Muscle layer of duodenum (tissue), 2 donors: ENCODE measurements around the gene TFDP3.

Experiments
- H3K27ac ChIP-seq: one replicate; pipeline ENCODE4 v1.7.0; 2013; ENCODE audit warnings: mild to moderate bottlenecking, low read length
- H3K27me3 ChIP-seq: one replicate; pipeline ENCODE4 v1.7.0; 2013; ENCODE audit warnings: low read depth, mild to moderate bottlenecking, control low read depth, low read length
- H3K36me3 ChIP-seq, 2 donors: one replicate each; pipeline ENCODE4 v1.7.0; 2013; ENCODE audit warnings: low read length in 2 of 2, control low read depth in 1 of 2, mild to moderate bottlenecking in 1 of 2; ENCODE audit not compliant: insufficient read depth in 2 of 2, control insufficient read depth in 1 of 2
- H3K4me1 ChIP-seq, 2 donors: one replicate each; pipeline ENCODE4 v1.7.0; 2013; ENCODE audit warnings: low read length in 2 of 2, mild to moderate bottlenecking in 2 of 2, control low read depth in 1 of 2, moderate library complexity in 1 of 2; ENCODE audit not compliant: insufficient read depth in 2 of 2, control insufficient read depth in 1 of 2
- H3K4me3 ChIP-seq, 2 donors: one replicate each; pipeline ENCODE4 v1.7.0; 2013; ENCODE audit warnings: low read length in 2 of 2, low read depth in 1 of 2, mild to moderate bottlenecking in 1 of 2
- H3K9me3 ChIP-seq, 2 donors: one replicate each; pipeline ENCODE4 v1.7.0; 2013; ENCODE audit warnings: low read length in 2 of 2, control low read depth in 1 of 2, mild to moderate bottlenecking in 1 of 2; ENCODE audit not compliant: control insufficient read depth in 1 of 2
- donor health status: healthy.

The TFDP3 gene

DNA sequence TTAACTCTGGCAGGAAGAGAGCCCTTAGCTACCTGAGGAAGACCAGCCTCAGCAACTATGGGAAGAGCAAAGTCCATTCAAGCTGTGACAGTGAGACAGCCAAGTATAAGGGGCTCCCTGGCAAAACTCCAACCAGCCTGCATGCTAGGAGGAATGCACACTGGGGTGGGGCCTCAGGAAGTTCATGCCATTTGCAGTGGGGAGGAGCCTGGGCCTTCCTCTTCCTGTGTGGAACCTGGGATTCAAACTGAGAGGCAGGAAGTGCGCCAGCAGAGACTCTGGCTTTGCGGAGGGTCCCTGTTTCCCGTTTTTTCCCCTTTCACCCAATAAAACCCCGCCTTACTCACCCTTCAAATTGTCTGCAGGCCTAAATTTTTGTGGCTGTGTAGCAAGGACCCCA, 33.0 kb downstream of the TFDP3 start:
- Histone ChIP-seq H3K9me3 (no peaks in the 10 kb centered on the region), H3K4me3 (no peak overlapping the region), H3K27ac (no peak overlapping the region), H3K4me1 (no peaks in the 10 kb centered on the region), H3K27me3 (no peaks in the 10 kb centered on the region), H3K36me3 (no peaks in the 10 kb centered on the region)

DNA sequence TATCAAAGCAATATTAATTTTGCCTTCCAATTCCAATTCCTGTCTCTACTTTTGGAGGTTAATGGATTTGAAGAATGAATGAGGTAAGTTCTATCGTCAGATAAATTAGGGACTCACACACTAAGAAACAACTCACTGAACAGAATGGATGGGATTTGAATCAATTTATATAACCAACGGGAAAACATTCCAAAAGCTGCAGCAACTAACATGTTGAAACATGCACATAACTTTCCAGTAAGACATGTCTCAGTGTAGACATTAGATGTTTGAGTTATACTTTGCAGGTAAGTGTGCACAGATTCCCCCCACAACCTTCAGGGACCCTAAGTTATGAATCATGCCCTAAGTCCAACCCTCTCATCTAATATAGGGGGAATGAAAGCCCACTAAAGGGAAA, 34.3 kb downstream of the TFDP3 start:
- no peaks in the 10 kb centered on the region for H3K36me3 ChIP-seq
- no peak overlapping the region for H3K4me3 ChIP-seq
- H3K4me1 ChIP-seq, result no peaks in the 10 kb centered on the region
- H3K9me3 ChIP-seq, result no peaks in the 10 kb centered on the region
- no peaks in the 10 kb centered on the region for H3K27me3 ChIP-seq
- H3K27ac ChIP-seq, result no peak overlapping the region

DNA sequence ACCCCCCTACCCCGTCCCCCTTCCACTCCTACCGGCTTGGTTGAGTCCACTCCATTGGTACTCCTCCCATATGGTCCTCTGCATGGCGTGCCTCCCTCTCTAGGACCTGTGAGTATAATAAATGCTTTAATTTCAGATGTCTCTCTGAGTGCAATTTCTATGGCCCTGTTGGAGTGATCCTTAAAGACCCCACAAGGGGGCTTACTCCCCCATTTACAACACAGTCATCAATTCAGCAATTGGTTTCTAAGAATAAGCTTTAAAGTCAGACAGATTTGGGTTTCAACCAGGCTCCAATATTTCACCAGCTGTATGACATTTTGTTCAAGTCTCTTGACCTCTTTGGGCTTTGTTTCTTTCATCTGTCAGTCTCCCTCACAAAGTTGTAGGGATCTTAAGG, 38.7 kb downstream of the TFDP3 start:
- no peaks in the 10 kb centered on the region for H3K4me1 ChIP-seq
- no peak overlapping the region for H3K27ac ChIP-seq
- H3K27me3 ChIP-seq, result no peaks in the 10 kb centered on the region

DNA sequence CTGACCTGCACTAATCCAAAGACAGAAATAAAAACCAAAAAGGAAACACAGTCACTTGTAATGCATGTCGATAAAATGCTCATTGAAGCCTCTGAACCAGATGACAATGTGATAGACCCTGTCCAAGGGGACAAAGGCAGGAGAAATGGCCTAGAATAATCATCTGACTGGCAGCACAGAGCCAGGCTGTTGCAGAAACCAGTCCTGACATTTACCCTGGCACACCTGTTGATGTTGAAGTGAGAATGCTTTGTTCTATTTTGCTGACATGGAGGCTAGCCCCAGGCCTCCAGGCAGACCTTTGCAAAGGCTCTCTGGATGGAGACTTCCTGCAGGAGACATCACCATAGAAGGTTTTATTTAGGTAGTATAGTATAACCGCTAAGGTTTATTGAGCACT, 41.0 kb downstream of the TFDP3 start:
- Histone ChIP-seq H3K27me3 (no peaks in the 10 kb centered on the region), H3K36me3 (no peaks in the 10 kb centered on the region), H3K4me1 (no peaks in the 10 kb centered on the region), H3K9me3 (no peaks in the 10 kb centered on the region), H3K27ac (no peak overlapping the region), H3K4me3 (no peak overlapping the region)

More for the DNA sequence above, 38.7 kb downstream of the TFDP3 start:
- H3K36me3 ChIP-seq, result no peaks in the 10 kb centered on the region
- H3K9me3 ChIP-seq, result no peaks in the 10 kb centered on the region
- H3K4me3 ChIP-seq, result no peak overlapping the region

DNA sequence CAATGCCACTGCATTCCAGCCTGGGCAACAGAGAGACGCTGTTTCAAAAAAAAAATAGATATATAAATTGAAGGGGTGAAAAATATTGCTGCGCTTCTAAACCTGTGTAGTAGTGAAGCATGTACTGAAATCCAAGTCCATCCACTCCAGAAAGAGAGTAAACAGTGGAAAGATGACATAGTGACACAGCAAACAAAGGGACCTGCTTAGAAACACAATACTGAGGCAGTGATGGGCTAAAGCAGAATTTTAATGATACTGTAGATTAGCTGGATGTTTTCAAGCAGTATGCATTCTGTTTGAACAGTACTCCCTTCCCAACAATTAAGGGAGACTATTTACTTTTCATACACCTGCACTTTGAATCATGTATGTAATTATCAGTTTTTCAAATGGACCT, 42.5 kb downstream of the TFDP3 start:
- H3K36me3 ChIP-seq, result no peaks in the 10 kb centered on the region
- no peaks in the 10 kb centered on the region for H3K4me1 ChIP-seq
- H3K27ac ChIP-seq, result no peak overlapping the region
- H3K4me3 ChIP-seq, result no peak overlapping the region
- H3K27me3 ChIP-seq, result no peaks in the 10 kb centered on the region
- no peaks in the 10 kb centered on the region for H3K9me3 ChIP-seq

DNA sequence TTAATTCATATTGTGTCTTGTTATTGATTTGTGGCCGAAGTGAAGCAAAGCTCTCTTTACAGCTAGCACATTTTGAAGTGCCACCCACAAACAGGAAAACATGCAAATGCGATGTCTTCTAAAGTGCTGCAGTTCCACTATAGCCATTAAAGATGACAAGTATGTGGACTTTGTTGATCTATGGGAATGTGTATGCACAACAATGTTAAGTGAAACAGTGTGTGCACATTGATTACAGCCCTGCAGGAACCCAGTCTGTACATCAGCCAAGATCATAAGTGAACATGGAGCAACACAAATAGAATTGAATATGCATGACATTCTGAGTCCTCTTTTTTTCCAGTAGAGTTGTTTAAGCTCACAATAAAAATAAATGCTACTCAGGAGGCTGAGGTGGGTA, 43.0 kb downstream of the TFDP3 start:
- H3K36me3 ChIP-seq, result no peaks in the 10 kb centered on the region
- H3K4me3 ChIP-seq, result no peak overlapping the region
- no peaks in the 10 kb centered on the region for H3K27me3 ChIP-seq
- H3K4me1 ChIP-seq, result no peaks in the 10 kb centered on the region
- H3K9me3 ChIP-seq, result no peaks in the 10 kb centered on the region
- no peak overlapping the region for H3K27ac ChIP-seq

DNA sequence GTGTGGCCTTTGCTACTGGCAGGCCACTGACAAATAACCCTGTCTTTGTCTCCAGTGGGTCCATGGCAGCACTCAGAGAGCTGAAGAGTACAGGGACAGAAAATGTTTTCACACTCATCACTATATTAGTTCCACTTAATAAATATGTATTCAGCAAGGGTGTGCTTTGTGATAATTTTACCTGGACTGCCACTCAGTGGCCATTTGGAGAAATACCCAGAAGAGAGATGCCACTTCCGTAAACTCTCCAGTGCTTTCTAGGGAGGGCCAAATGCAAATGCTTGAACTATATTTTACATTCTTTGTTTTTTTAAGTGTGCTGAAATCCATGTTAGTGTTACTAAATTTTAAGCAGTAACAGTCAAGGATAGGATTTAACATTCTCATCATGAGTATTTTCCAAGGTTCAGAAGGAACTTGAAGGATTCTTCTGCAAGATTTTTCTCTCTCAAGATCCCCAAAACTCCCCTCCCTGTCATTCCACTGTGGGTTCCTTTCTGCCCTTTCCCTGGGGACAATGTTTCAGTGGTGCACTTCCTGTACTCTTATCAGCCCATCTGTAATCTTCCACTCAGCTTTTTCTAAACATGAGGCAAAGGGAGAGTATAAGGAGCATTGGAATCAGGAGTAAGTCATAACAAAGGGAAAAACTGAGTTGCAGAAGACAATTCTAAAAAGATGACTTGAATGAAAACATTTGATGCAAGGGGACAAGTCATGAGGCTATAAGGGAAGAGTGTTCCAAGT, 46.0 kb downstream of the TFDP3 start:
- no peaks in the 10 kb centered on the region for H3K4me1 ChIP-seq
- H3K27ac ChIP-seq, result no peak overlapping the region
- H3K9me3 ChIP-seq, result no peaks in the 10 kb centered on the region
- H3K36me3 ChIP-seq, result no peaks in the 10 kb centered on the region
- H3K27me3 ChIP-seq, result no peaks in the 10 kb centered on the region
- H3K4me3 ChIP-seq, result no peak overlapping the region
